NT2/D1 (cell line): ENCODE results near the gene PCDH12.

ENCODE experiments used
- SUZ12 ChIP-seq: IDR thresholded peaks from 2 replicates; pipeline ENCODE4 v1.6.1; 2011; ENCODE audit not compliant: insufficient read length, insufficient read depth; ENCODE audit errors: extremely low read depth
- YY1 ChIP-seq: IDR thresholded peaks from 2 replicates; pipeline ENCODE4 v1.6.1; 2011; ENCODE audit not compliant: insufficient read length, insufficient read depth
- ZNF274 ChIP-seq: IDR thresholded peaks from 2 replicates; pipeline ENCODE4 v1.6.1; 2011; ENCODE audit warnings: mild to moderate bottlenecking, low read depth, low read length

GRCh38 chr5:141913560-141914198 lies 44.3 kb downstream of the PCDH12 start:
- no peak for TF ChIP-seq YY1
- TF ChIP-seq ZNF274: no peak
- TF ChIP-seq SUZ12: no peak
